Ishikawa (cell line): ENCODE data around the gene IL22RA2.

Experiments
- CEBPB ChIP-seq: IDR thresholded peaks from 2 replicates; pipeline ENCODE4 v1.6.1; 2012
- CREB1 ChIP-seq: IDR thresholded peaks from 2 replicates; pipeline ENCODE4 v1.6.1; 2012; ENCODE audit warnings: low read depth
- EGR1 ChIP-seq: IDR thresholded peaks from 2 replicates; pipeline ENCODE4 v1.6.1; 2012
- EP300 ChIP-seq: IDR thresholded peaks from 2 replicates; pipeline ENCODE4 v1.6.1; 2012; ENCODE audit warnings: borderline replicate concordance
- FOXM1 ChIP-seq: IDR thresholded peaks from 2 replicates; pipeline ENCODE4 v1.6.1; 2012; ENCODE audit warnings: low read depth, borderline replicate concordance
- MAX ChIP-seq: IDR thresholded peaks from 2 replicates; pipeline ENCODE4 v1.6.1; 2012
- NFIC ChIP-seq: IDR thresholded peaks from 2 replicates; pipeline ENCODE4 v1.6.1; 2012
- RAD21 ChIP-seq: IDR thresholded peaks from 2 replicates; pipeline ENCODE4 v1.6.1; 2012; ENCODE audit warnings: low read depth
- REST ChIP-seq: IDR thresholded peaks from 2 replicates; pipeline ENCODE4 v1.6.1; 2012; ENCODE audit warnings: low read depth, mild to moderate bottlenecking
- TAF1 ChIP-seq: IDR thresholded peaks from 2 replicates; pipeline ENCODE4 v1.6.1; 2012; ENCODE audit warnings: low read depth, mild to moderate bottlenecking
- TCF12 ChIP-seq: IDR thresholded peaks from 2 replicates; pipeline ENCODE4 v1.6.1; 2012; ENCODE audit warnings: low read depth
- TEAD4 ChIP-seq: IDR thresholded peaks from 2 replicates; pipeline ENCODE4 v1.6.1; 2012
- YY1 ChIP-seq: IDR thresholded peaks from 2 replicates; pipeline ENCODE4 v1.6.1; 2012; ENCODE audit warnings: low read depth
- ZBTB7A ChIP-seq: IDR thresholded peaks from 2 replicates; pipeline ENCODE4 v1.6.1; 2012; ENCODE audit warnings: low read depth
- TF ChIP-seq, protein P1 (sequence below): IDR thresholded peaks from 2 replicates; pipeline ENCODE4 v1.6.1; 2012

The IL22RA2 gene

GRCh38 chr6:137208279-137208678 is 34.8 kb upstream of the IL22RA2 start:
- TF ChIP-seq, protein P1, sequence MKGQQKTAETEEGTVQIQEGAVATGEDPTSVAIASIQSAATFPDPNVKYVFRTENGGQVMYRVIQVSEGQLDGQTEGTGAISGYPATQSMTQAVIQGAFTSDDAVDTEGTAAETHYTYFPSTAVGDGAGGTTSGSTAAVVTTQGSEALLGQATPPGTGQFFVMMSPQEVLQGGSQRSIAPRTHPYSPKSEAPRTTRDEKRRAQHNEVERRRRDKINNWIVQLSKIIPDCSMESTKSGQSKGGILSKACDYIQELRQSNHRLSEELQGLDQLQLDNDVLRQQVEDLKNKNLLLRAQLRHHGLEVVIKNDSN: no peak
- no peak for TF ChIP-seq CEBPB
- TF ChIP-seq FOXM1: no peak
- TF ChIP-seq ZBTB7A: no peak
- no peak for TF ChIP-seq EP300
- TF ChIP-seq MAX: no peak
- TF ChIP-seq CREB1: no peak
- no peak for TF ChIP-seq REST
- TF ChIP-seq TAF1: no peak
- TF ChIP-seq NFIC: no peak
- TF ChIP-seq EGR1: no peak
- no peak for TF ChIP-seq TEAD4

GRCh38 chr6:137206577-137206976 is 33.1 kb upstream of the IL22RA2 start:
- TF ChIP-seq NFIC: no peak
- TF ChIP-seq TAF1: no peak
- TF ChIP-seq ZBTB7A: no peak
- no peak for TF ChIP-seq EGR1
- TF ChIP-seq REST: no peak
- TF ChIP-seq FOXM1: no peak
- no peak for TF ChIP-seq EP300
- no peak for TF ChIP-seq YY1
- TF ChIP-seq TCF12: no peak
- TF ChIP-seq TEAD4: no peak
- no peak for TF ChIP-seq MAX
- no peak for TF ChIP-seq CREB1
- no peak for TF ChIP-seq CEBPB

DNA sequence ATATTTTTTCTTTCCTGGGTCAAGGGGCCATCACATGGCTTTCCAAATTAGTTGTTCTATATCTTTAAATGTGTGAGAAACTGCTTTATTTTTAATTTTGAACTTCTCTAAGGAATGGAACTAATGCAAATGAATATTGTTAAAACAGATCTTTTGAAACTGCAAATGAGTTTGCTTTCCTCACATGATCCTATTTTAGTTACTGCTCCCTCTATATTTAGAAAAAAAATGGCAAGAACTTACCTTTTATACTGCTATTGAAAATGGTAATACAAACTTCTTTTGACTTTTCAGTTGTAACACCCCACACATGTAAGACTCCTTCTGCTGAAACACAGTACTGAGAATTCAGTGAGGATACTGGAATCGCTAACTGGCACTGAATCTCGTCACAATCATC is 29.8 kb upstream of the IL22RA2 start:
- TF ChIP-seq, protein P1: no peak
- no peak for TF ChIP-seq ZBTB7A
- no peak for TF ChIP-seq EP300
- no peak for TF ChIP-seq MAX
- no peak for TF ChIP-seq REST
- TF ChIP-seq TEAD4: no peak
- TF ChIP-seq NFIC: no peak
- no peak for TF ChIP-seq CREB1

- no peak for TF ChIP-seq NFIC
- TF ChIP-seq REST: no peak
- TF ChIP-seq TEAD4: no peak
- no peak for TF ChIP-seq TAF1
- no peak for TF ChIP-seq EGR1
- TF ChIP-seq TCF12: no peak
- TF ChIP-seq EP300: no peak
- TF ChIP-seq RAD21: no peak
- no peak for TF ChIP-seq ZBTB7A
- TF ChIP-seq, protein P1: no peak
- no peak for TF ChIP-seq YY1
- TF ChIP-seq CREB1: no peak
- TF ChIP-seq FOXM1: no peak
Observed at GRCh38 chr6:137202078-137202477, 28.6 kb upstream of the IL22RA2 start.
